CD4-positive, CD25-positive, alpha-beta regulatory T cell (primary cell): ENCODE data around the gene CASP9. TPM values are rescaled to one million over a fixed set of nuclear protein-coding genes. Genes with fewer than 3 reads are reported as not detected.

Source experiments
- ATAC-seq, 2 donors: fragments of 150-1000 bp; cut with Tn5 transposase; one replicate each; pipeline ENCODE4 v1.10.0; 2021; ENCODE audit warnings: low read depth in 2 of 2, moderate number of reproducible peaks in 2 of 2, moderate library complexity in 1 of 2
- DNase-seq, 3 donors: peaks; one replicate each; pipeline versions ENCODE4 v3.0.0 to v3.0.0-alpha.2; 2012 to 2022; ENCODE audit warnings: mixed read lengths in 1 of 3
- H3K27ac ChIP-seq: one replicate; pipeline ENCODE4 v1.7.0; 2013; ENCODE audit warnings: mild to moderate bottlenecking, low read length; ENCODE audit not compliant: insufficient read depth, poor library complexity, severe bottlenecking
- H3K27me3 ChIP-seq: one replicate; pipeline ENCODE4 v1.7.0; 2013; ENCODE audit warnings: low read length; ENCODE audit not compliant: control insufficient read depth, insufficient read depth
- H3K36me3 ChIP-seq: one replicate; pipeline ENCODE4 v1.7.0; 2013; ENCODE audit warnings: mild to moderate bottlenecking, low read length, moderate library complexity; ENCODE audit not compliant: control insufficient read depth, insufficient read depth
- H3K4me1 ChIP-seq: 2 replicates; pipeline ENCODE4 v1.7.0; 2013; ENCODE audit warnings: mild to moderate bottlenecking, low read length; ENCODE audit not compliant: insufficient read depth, control insufficient read depth, poor library complexity, severe bottlenecking
- H3K4me3 ChIP-seq: one replicate; pipeline ENCODE4 v1.7.0; 2013; ENCODE audit warnings: low read depth, mild to moderate bottlenecking, low read length, moderate library complexity
- H3K9me3 ChIP-seq, 2 experiments: 1 replicate in 1 of 2; 2 replicates in 1 of 2; pipeline ENCODE4 v1.7.0; 2013; ENCODE audit warnings: low read length in 2 of 2, mild to moderate bottlenecking in 1 of 2, moderate library complexity in 1 of 2; ENCODE audit not compliant: control insufficient read depth in 2 of 2
- H3K27ac Mint-ChIP-seq, 3 donors: one replicate each; pipeline ENCODE4 v1.8.0; 2020 to 2022; ENCODE audit warnings: mild to moderate bottlenecking in 3 of 3, mixed read lengths in 3 of 3, moderate library complexity in 2 of 3
- H3K27me3 Mint-ChIP-seq: one replicate; pipeline ENCODE4 v1.8.0; 2022; ENCODE audit warnings: mild to moderate bottlenecking, mixed read lengths
- H3K36me3 Mint-ChIP-seq: one replicate; pipeline ENCODE4 v1.8.0; 2020; ENCODE audit warnings: mixed read lengths
- H3K4me1 Mint-ChIP-seq, 4 donors: one replicate each; pipeline ENCODE4 v1.8.0; 2020 to 2022; ENCODE audit warnings: mixed read lengths in 4 of 4, mild to moderate bottlenecking in 1 of 4
- H3K4me3 Mint-ChIP-seq, 4 donors: one replicate each; pipeline ENCODE4 v1.8.0; 2020 to 2022; ENCODE audit warnings: mild to moderate bottlenecking in 4 of 4, mixed read lengths in 4 of 4, moderate library complexity in 3 of 4
- H3K9me3 Mint-ChIP-seq, 7 donors: one replicate each; pipeline ENCODE4 v1.8.0; 2020 to 2022; ENCODE audit warnings: mixed read lengths in 7 of 7, mild to moderate bottlenecking in 3 of 7, moderate library complexity in 2 of 7
- polyA plus RNA-seq, 4 donors: library from polyadenylated mRNA; unstranded; fragments of 300-500 nt; fragmentation: Illumina TruSeq; gene quantifications; one replicate each; pipeline ENCODE4 v1.2.3, GENCODE V29; 2021
- total RNA-seq: library from RNA; stranded (reverse); gene quantifications from one replicate; pipeline ENCODE4 v1.2.3, GENCODE V29; 2022

Gene CASP9
- total and polyA plus RNA-seq, 5 donors from 2014 or later, result 5.8 to 11.7 (median 7.8) TPM

GRCh38 chr1:15444468-15445389 is 79.3 kb downstream of the CASP9 start:
- Histone ChIP-seq H3K9me3 (no peaks in the 10 kb centered on the region), H3K4me3 (no peak overlapping the region), H3K27ac (no peak overlapping the region), H3K4me1 (no peaks in the 10 kb centered on the region), H3K36me3 (no peaks in the 10 kb centered on the region), H3K27me3 (no peaks in the 10 kb centered on the region)
- peaks cover 0 to 3% (median 0%) of the 10 kb centered on the region in 7 donors for H3K9me3 Mint-ChIP-seq
- no peaks in the 10 kb centered on the region for H3K27me3 Mint-ChIP-seq
- DNase-seq (no peak), ATAC-seq (no peak)
- no peak overlapping the region for H3K27ac Mint-ChIP-seq
- H3K4me3 Mint-ChIP-seq, result no peak overlapping the region
- H3K4me1 Mint-ChIP-seq, result no peaks in the 10 kb centered on the region
- H3K36me3 Mint-ChIP-seq, result no peaks in the 10 kb centered on the region

- H3K27ac ChIP-seq, result no peak overlapping the region
Measured at GRCh38 chr1:15443281-15443680, 80.7 kb downstream of the CASP9 start.

GRCh38 chr1:15442759-15443158 is 81.3 kb downstream of the CASP9 start:
- H3K4me1 ChIP-seq, result no peaks in the 10 kb centered on the region
- DNase-seq (no peak), ATAC-seq (no peak)
- Mint-ChIP-seq H3K9me3 (peaks cover 0 to 3% (median 0%) of the 10 kb centered on the region in 7 donors), H3K27me3 (no peaks in the 10 kb centered on the region), H3K4me1 (no peaks in the 10 kb centered on the region), H3K4me3 (no peak overlapping the region), H3K27ac (no peak overlapping the region), H3K36me3 (no peaks in the 10 kb centered on the region)
- no peaks in the 10 kb centered on the region for H3K36me3 ChIP-seq
- H3K27me3 ChIP-seq, result no peaks in the 10 kb centered on the region
- no peaks in the 10 kb centered on the region for H3K9me3 ChIP-seq
- no peak overlapping the region for H3K4me3 ChIP-seq
- H3K27ac ChIP-seq, result no peak overlapping the region

More at GRCh38 chr1:15443281-15443680, 80.7 kb downstream of the CASP9 start:
- H3K4me3 ChIP-seq, result no peak overlapping the region
- ATAC-seq, result no peak
- no peaks in the 10 kb centered on the region for H3K4me1 Mint-ChIP-seq
- peaks cover 0 to 3% (median 0%) of the 10 kb centered on the region in 7 donors for H3K9me3 Mint-ChIP-seq
- H3K4me1 ChIP-seq, result no peaks in the 10 kb centered on the region
- no peaks in the 10 kb centered on the region for H3K27me3 ChIP-seq
- H3K27me3 Mint-ChIP-seq, result no peaks in the 10 kb centered on the region
- no peak overlapping the region for H3K27ac Mint-ChIP-seq
- H3K9me3 ChIP-seq, result no peaks in the 10 kb centered on the region
- no peak for DNase-seq
- H3K4me3 Mint-ChIP-seq, result no peak overlapping the region
- no peaks in the 10 kb centered on the region for H3K36me3 ChIP-seq
- no peaks in the 10 kb centered on the region for H3K36me3 Mint-ChIP-seq

GRCh38 chr1:15442119-15442518 is 81.9 kb downstream of the CASP9 start:
- H3K4me1 ChIP-seq, result no peaks in the 10 kb centered on the region
- H3K4me1 Mint-ChIP-seq, result no peaks in the 10 kb centered on the region
- H3K36me3 ChIP-seq, result no peaks in the 10 kb centered on the region
- no peaks in the 10 kb centered on the region for H3K27me3 Mint-ChIP-seq
- no peaks in the 10 kb centered on the region for H3K36me3 Mint-ChIP-seq
- DNase-seq (no peak), ATAC-seq (no peak)
- no peak overlapping the region for H3K27ac Mint-ChIP-seq
- peaks cover 0 to under 1% (median 0%) of the 10 kb centered on the region in 7 donors for H3K9me3 Mint-ChIP-seq
- no peak overlapping the region for H3K4me3 ChIP-seq
- H3K27ac ChIP-seq, result no peak overlapping the region
- no peaks in the 10 kb centered on the region for H3K27me3 ChIP-seq
- H3K9me3 ChIP-seq, result no peaks in the 10 kb centered on the region
- H3K4me3 Mint-ChIP-seq, result no peak overlapping the region

Other genes starting within 250 kb of the CASP9 start
- 93.6 TPM for gene EFHD2, start 114.3 kb downstream of the CASP9 start, total RNA-seq
- gene EFHD2, start 114.3 kb downstream of the CASP9 start, polyA plus RNA-seq, result 10 to 100 TPM; 45.3 to 77.4 (median 61.3) TPM
- 1.4 TPM for gene CTRC, start 85.8 kb downstream of the CASP9 start, total RNA-seq
- not detected for gene CTRC, start 85.8 kb downstream of the CASP9 start, polyA plus RNA-seq
- not detected for gene CELA2A, start 67.5 kb downstream of the CASP9 start, total RNA-seq
- not detected for gene CELA2A, start 67.5 kb downstream of the CASP9 start, polyA plus RNA-seq
- gene CELA2B, start 48.1 kb downstream of the CASP9 start, total RNA-seq, result not detected
- not detected for gene CELA2B, start 48.1 kb downstream of the CASP9 start, polyA plus RNA-seq
- gene DNAJC16, start 2.6 kb upstream of the CASP9 start, total RNA-seq, result 17.0 TPM
- gene DNAJC16, start 2.6 kb upstream of the CASP9 start, polyA plus RNA-seq, result 10 to 100 TPM in 1 of 4 donors, 1 to 10 TPM in 3; 6.5 to 12.4 (median 7.7) TPM
- gene AGMAT, start 60.8 kb upstream of the CASP9 start, total RNA-seq, result 8.9 TPM
- gene AGMAT, start 60.8 kb upstream of the CASP9 start, polyA plus RNA-seq, result 10 to 100 TPM in 3 of 4 donors, 1 to 10 TPM in 1; 9.1 to 12.7 (median 11.6) TPM
- 61.2 TPM for gene DDI2, start 93.2 kb upstream of the CASP9 start, total RNA-seq
- 1 to 10 TPM; 3.2 to 7.7 (median 5.5) TPM for gene DDI2, start 93.2 kb upstream of the CASP9 start, polyA plus RNA-seq
- 71.8 TPM for gene PLEKHM2, start 160.1 kb upstream of the CASP9 start, total RNA-seq
- 1 to 10 TPM; 3.2 to 5.0 (median 3.7) TPM for gene PLEKHM2, start 160.1 kb upstream of the CASP9 start, polyA plus RNA-seq
- 1.8 TPM for gene SLC25A34, start 212.0 kb upstream of the CASP9 start, total RNA-seq
- gene SLC25A34, start 212.0 kb upstream of the CASP9 start, polyA plus RNA-seq, result not detected
- gene TMEM82, start 218.3 kb upstream of the CASP9 start, total RNA-seq, result not detected
- not detected for gene TMEM82, start 218.3 kb upstream of the CASP9 start, polyA plus RNA-seq
- not detected for gene FBLIM1, start 234.6 kb upstream of the CASP9 start, total RNA-seq
- gene FBLIM1, start 234.6 kb upstream of the CASP9 start, polyA plus RNA-seq, result under 1 TPM in 1 of 4 donors, not detected in 3; 0.06 TPM